Right lobe of liver (tissue), 6 donors: ENCODE data around the gene CACNA2D1. TPM values are rescaled to one million over a fixed set of nuclear protein-coding genes. Genes with fewer than 3 reads are reported as not detected.

ENCODE experiments used
- ATAC-seq, 4 donors: fragments of 200-7000 bp; cut with Tn5 transposase; one replicate each; pipeline ENCODE4 v1.9.1; 2020; ENCODE audit warnings: mild to moderate bottlenecking in 4 of 4, moderate library complexity in 4 of 4
- DNase-seq, 3 donors: peaks; one replicate each; pipeline ENCODE4 v3.0.0-alpha.2; 2020
- H3K27ac ChIP-seq, 3 donors: fragments of 200-600 bp; one replicate each; pipeline ENCODE4 v1.8.0; 2022
- H3K27me3 ChIP-seq, 2 donors: fragments of 200-600 bp; one replicate each; pipeline ENCODE4 v1.8.0; 2022
- H3K36me3 ChIP-seq, 4 donors: fragments of 200-600 bp; sonication (generic) in 1 of 4; one replicate each; pipeline versions ENCODE4 v1.5.1 to v1.8.0; 2017 to 2022; ENCODE audit warnings: control low read depth in 1 of 4
- H3K4me1 ChIP-seq, 4 donors: fragments of 200-600 bp; sonication (generic) in 1 of 4; one replicate each; pipeline versions ENCODE4 v1.5.1 to v1.8.0; 2017 to 2022; ENCODE audit warnings: control low read depth in 1 of 4
- H3K4me3 ChIP-seq, 3 donors: fragments of 200-600 bp; one replicate each; pipeline ENCODE4 v1.8.0; 2022
- H3K9me3 ChIP-seq, 4 donors: fragments of 200-600 bp; sonication (generic) in 1 of 4; one replicate each; pipeline versions ENCODE4 v1.5.1 to v1.8.0; 2017 to 2022; ENCODE audit warnings: control low read depth in 1 of 4
- CTCF ChIP-seq, 4 donors: fragments of 200-600 bp in 3 of 4; fragments of 450-650 bp in 1 of 4; IDR thresholded peaks; one replicate each; pipeline versions ENCODE4 v1.5.1 to v1.8.0; 2016 to 2022; ENCODE audit warnings: antibody characterized with exemption in 4 of 4, mild to moderate bottlenecking in 2 of 4
- POLR2A ChIP-seq: fragments of 450-650 bp; IDR thresholded peaks from one replicate; pipeline ENCODE4 v1.6.1; 2017; ENCODE audit warnings: antibody characterized with exemption, mild to moderate bottlenecking
- WGBS: methylation state at CpG from one replicate; pipeline ENCODE4 v1.1.6; 2018; ENCODE audit warnings: low coverage, low lambda C conversion rate; ENCODE audit not compliant: insufficient coverage; ENCODE audit errors: missing lambda C conversion rate; 5-methylcytosine and 5-hydroxymethylcytosine counted together
- intact Hi-C, 2 donors: fragments of 100-400 bp; cut with DNase I; formaldehyde crosslinking; loops; one replicate each; pipeline versions ENCODE4 v1.11.2 to v1.14.1; 2022
- total RNA-seq, 6 experiments: library from RNA; depleted of rRNA in 2 of 6; stranded (reverse); fragments of >200 nt in 2 of 6; fragmentation: NEBNext Ultra II Directional in 3 of 6; extraction: Animal tissue kit (Norgen Biotek cat#: 25700) in 3 of 6; gene quantifications; one replicate each; pipeline versions ENCODE4 v1.1.0 to v1.2.4, GENCODE V29; 2016 to 2023
- donor health status: DM: no; HTN: yes; CAD: no.
- donor health status: DM: no; HTN: no; CAD: no.
- donor health status: DM: no; HTN: no; CAD: no.
- donor health status: DM: no; HTN: yes; CAD: no.
- donor health status: DM: no; HTN: yes; CAD: no.

The CACNA2D1 gene
- total RNA-seq, 6 experiments from 2014 or later = 1.3 to 6.0 (median 2.2) TPM

GRCh38 chr7:82204694-82205093, 238.9 kb downstream of the CACNA2D1 start:
- H3K27ac ChIP-seq = no peak overlapping the region
- no peak for DNase-seq
- H3K9me3 ChIP-seq = no peaks in the 10 kb centered on the region
- no peaks in the 10 kb centered on the region for H3K36me3 ChIP-seq
- H3K4me3 ChIP-seq = no peak overlapping the region
- H3K4me1 ChIP-seq = no peaks in the 10 kb centered on the region
- no peak for TF ChIP-seq CTCF (IDR thresholded peaks at IDR 0.05)
- no peak for TF ChIP-seq POLR2A
- 70% methylated on average over 4 of the region's 4 CpGs for WGBS
- H3K27me3 ChIP-seq = no peaks in the 10 kb centered on the region
- peak in 1 of 4 donors; percentile 46 for ATAC-seq
- intact Hi-C loops = no loop called here

GRCh38 chr7:82202965-82203364, 240.6 kb downstream of the CACNA2D1 start:
- Histone ChIP-seq H3K27ac (no peak overlapping the region), H3K4me1 (no peaks in the 10 kb centered on the region), H3K36me3 (no peaks in the 10 kb centered on the region), H3K4me3 (no peak overlapping the region), H3K27me3 (no peaks in the 10 kb centered on the region), H3K9me3 (no peaks in the 10 kb centered on the region)
- intact Hi-C loops = no loop called here
- DNase-seq (no peak), ATAC-seq (no peak)
- 94% methylated on average over 3 of the region's 9 CpGs for WGBS
- no peak for TF ChIP-seq POLR2A
- no peak for TF ChIP-seq CTCF (IDR thresholded peaks at IDR 0.05)

GRCh38 chr7:82202107-82202506, 241.5 kb downstream of the CACNA2D1 start:
- Histone ChIP-seq H3K4me1 (no peaks in the 10 kb centered on the region), H3K36me3 (no peaks in the 10 kb centered on the region), H3K27ac (no peak overlapping the region), H3K27me3 (no peaks in the 10 kb centered on the region), H3K4me3 (no peak overlapping the region), H3K9me3 (no peaks in the 10 kb centered on the region)
- DNase-seq = no peak
- intact Hi-C loops = no loop called here
- no peak for TF ChIP-seq CTCF (IDR thresholded peaks at IDR 0.05)
- no peak for ATAC-seq
- 83% methylated on average over 13 of the region's 13 CpGs for WGBS

GRCh38 chr7:82200601-82201000, 243.0 kb downstream of the CACNA2D1 start:
- WGBS = 67% methylated on average over 2 of the region's 2 CpGs
- Histone ChIP-seq H3K27ac (no peak overlapping the region), H3K4me3 (no peak overlapping the region), H3K9me3 (no peaks in the 10 kb centered on the region), H3K4me1 (no peaks in the 10 kb centered on the region), H3K36me3 (no peaks in the 10 kb centered on the region), H3K27me3 (no peaks in the 10 kb centered on the region)
- intact Hi-C loops = no loop called here
- ATAC-seq (no peak), DNase-seq (no peak)
- TF ChIP-seq CTCF (IDR thresholded peaks at IDR 0.05) = no peak
- no peak for TF ChIP-seq POLR2A

- Histone ChIP-seq H3K27ac (no peak overlapping the region), H3K4me3 (no peak overlapping the region), H3K9me3 (no peaks in the 10 kb centered on the region), H3K36me3 (no peaks in the 10 kb centered on the region), H3K27me3 (no peaks in the 10 kb centered on the region), H3K4me1 (no peaks in the 10 kb centered on the region)
- no peak for ATAC-seq
- intact Hi-C loops = no loop called here
- no peak for TF ChIP-seq CTCF (IDR thresholded peaks at IDR 0.05)
- TF ChIP-seq POLR2A = no peak
- WGBS = 33% methylated on average over 3 of the region's 3 CpGs
- no peak for DNase-seq
These were observed 249.4 kb downstream of the CACNA2D1 start for GRCh38 chr7:82194016-82194643.
